NCI-H526 (cell line): ENCODE results near the gene SLC41A1.
A peak's percentile ranks its signal among the peaks of the same experiment; 100 is the strongest.

ENCODE experiments used
- DNase-seq, 2 experiments: peaks; one replicate each; lab custom pipeline; 2025; lab: John Stamatoyannopoulos, UW

SLC41A1 gene

GRCh38 chr1:205822397-205822796, 9.4 kb upstream of the SLC41A1 start:
- DNase-seq: no peak

- DNase-seq: no peak
Measured at GRCh38 chr1:205817988-205818387, 5.0 kb upstream of the SLC41A1 start.

- no peak for DNase-seq
Measured at GRCh38 chr1:205817364-205817763, 4.4 kb upstream of the SLC41A1 start.

GRCh38 chr1:205813755-205814058, 709 bp upstream of the SLC41A1 start:
- peak in 1 of 2 experiments; percentile 33 for DNase-seq

- peak in 1 of 2 experiments; percentile 42 for DNase-seq
Measured at GRCh38 chr1:205812271-205812877, 624 bp downstream of the SLC41A1 start.

DNA sequence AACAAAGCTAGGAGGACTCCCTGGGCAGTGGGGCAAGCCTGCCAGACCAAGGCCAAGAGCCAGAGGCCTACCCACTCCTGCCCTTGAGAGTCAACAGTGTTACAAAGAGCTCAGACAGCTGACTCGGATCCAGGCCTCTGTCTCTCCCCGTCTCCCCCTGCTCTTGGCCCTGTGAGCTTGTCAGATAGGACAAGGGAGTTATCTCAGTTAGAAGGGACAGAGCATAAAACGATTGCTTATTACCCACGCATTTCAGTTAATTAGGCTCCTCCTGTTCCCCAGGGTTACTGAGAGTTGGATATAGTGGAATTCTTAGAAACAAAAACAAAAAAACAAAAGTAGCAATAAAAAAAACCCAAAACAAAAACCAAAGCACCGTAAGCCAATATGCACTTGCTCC, 1.3 kb downstream of the SLC41A1 start:
- peak in 1 of 2 experiments; percentile 4 for DNase-seq

GRCh38 chr1:205810448-205811157, 2.4 kb downstream of the SLC41A1 start:
- peak in 1 of 2 experiments; percentile 28 for DNase-seq

DNA sequence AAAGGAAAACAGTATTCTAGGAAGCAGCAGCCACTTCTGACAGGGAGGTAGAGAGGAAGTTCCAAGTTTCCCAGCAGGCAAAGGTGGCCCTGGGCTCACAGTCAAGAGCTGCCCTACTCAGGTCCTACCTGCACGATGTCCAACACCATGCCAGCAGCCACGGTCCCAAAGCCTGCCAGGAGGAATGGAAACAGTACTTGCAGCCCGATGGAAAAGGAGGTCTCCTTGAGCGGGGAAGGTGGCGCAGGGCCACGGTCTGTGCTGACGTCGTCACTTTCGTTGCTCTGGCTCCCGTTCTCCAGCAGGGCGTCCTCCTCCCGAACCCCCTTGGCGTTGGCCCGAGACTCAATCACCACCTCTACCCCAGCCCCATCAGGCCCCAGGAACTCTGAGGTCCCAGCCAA, 3.1 kb downstream of the SLC41A1 start:
- no peak for DNase-seq

GRCh38 chr1:205809469-205809868, 3.5 kb downstream of the SLC41A1 start:
- DNase-seq: no peak

DNA sequence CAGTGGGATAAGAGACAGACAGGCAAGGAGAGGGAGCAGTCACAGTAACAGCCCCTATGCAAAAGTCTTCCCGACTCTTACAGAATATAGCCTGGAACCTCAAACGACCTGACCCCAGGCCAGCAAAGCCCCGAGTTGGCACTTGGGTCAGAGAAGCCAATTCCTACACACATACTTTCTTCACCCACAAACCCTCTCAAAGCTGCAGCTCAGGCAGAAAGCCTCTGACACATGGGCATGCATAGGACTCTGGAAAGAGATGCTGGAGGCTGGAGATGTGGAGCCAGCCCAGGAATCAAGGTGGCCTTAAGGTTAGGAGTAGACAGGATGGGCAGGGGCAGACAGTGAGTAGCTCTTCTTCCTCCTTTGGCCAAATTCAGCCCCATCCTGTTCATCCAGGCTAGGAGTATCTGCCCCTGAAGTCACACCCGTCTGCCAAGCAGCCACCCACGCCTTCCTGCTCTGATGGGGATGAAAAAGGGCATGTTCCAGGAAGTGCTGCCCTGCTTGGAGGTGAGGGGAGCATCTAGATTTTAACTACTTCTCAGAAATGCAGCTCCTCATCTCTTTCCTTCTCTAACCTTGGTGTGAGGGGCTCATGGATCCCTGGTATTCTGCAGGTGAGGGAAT, 7.8 kb downstream of the SLC41A1 start:
- no peak for DNase-seq

DNA sequence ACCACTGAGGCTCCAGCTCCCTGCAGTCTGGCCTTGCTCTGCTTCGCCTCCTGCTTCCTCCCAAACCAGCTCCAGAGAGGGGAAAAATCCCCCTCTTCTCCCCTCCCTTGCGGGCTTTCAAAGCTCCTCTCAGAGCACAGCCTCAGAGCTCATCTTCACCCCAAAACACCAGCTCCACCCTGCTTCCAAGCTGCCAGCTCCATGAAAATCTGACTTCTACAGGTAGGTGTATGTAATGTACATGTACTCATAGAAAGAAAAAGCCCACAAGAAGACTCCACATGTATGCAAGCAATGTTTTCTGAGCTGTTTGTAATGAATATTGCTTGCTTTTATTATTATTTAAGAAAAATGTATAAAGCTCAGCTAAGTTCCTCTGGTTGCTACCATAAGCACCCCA, 8.4 kb downstream of the SLC41A1 start:
- DNase-seq: no peak

DNA sequence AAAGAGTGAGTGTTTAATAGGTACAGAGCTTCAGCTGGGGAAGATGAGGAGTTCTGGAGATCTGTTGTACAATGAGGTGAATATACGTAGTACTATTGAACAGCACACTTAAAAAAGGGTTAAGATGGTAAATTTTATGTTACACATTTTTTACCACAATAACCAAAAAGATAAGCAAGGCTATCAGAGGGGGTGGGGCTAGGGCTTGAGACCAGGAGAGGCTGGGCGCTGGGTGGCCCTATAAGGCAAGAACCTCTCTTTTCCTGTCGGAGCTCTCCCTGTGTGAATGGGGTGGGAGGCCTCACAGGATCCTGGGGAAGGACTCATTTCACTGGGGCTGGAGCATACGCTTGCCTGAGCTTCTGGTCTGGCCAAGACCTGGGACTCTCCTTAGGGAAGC, 9.0 kb downstream of the SLC41A1 start:
- DNase-seq: no peak

DNA sequence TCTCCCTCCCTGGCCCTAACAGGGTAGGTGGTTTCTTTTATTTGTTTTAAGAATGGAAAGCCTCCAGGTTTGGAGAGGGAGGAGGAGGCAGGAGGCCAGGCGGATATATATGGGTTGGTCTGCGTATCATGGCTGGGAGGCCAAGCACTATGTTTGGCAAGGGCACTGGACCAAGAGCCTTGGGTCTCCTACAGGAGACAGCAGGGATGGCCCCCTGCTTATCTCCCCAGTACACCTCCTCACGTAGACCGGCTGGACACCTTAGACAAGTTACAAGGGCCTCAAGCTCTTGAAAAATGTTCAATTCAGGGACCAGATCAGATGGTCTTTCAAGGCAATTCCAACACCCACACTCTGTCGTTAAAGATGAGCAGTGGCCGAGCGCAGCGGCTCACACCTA, 10.9 kb downstream of the SLC41A1 start:
- DNase-seq: no peak

DNA sequence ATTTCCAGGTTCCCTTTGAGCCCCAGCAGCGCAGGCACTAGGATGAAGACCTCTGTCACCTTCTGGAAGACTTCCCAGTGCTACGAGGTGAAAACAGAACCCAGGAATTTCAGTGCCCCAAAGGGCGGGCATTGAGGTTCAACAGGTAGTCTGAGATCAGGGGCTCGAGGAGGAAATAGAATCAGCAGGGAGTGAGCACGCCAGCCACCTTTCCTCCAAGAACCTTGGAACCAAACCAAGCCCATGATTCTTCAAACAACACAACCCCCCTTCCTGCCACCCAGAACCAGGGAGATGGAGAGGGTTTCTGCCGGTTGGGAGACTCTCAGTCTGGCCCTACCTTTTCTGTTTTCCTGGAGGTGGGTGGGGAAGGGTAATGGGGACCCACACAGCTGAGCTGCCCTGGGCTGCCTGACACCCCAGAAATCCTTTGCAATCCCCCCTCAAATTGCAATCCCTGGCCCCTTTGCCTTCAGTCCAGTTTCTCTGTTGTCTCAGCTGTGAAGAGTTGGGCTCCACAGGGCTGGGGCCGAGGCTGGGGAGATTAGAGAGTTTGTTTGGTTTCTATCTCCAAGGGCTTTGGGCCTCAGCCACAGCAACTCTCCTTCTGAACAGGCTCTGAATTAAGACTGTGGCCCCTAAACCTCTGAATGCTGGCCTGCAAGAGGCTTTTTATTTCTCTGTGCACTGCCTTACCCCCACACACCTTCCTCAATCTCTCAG, 11.9 kb downstream of the SLC41A1 start:
- no peak for DNase-seq

- no peak for DNase-seq
Measured at GRCh38 chr1:205800427-205800826, 12.6 kb downstream of the SLC41A1 start.

DNA sequence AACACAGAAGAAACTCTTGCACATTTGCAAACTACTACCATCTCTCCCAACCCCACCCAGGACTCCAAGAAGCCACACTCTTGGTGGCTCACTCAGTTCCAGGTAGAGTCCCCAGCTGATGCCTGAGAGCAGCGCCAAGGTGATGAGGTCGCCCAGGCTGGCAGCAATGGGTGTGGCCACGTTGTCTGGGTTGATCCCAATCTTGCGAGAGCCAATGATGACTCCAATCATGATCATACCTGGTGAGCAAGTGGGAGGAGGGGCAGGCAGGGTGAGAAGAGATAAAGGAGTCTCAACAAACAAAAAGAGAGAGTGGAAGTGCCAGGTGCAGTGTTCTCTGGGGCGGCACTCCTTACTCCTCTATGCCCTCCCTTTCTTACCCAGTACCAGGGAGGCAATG, 14.4 kb downstream of the SLC41A1 start:
- DNase-seq: no peak

GRCh38 chr1:205797168-205797567, 15.8 kb downstream of the SLC41A1 start:
- DNase-seq: no peak

DNA sequence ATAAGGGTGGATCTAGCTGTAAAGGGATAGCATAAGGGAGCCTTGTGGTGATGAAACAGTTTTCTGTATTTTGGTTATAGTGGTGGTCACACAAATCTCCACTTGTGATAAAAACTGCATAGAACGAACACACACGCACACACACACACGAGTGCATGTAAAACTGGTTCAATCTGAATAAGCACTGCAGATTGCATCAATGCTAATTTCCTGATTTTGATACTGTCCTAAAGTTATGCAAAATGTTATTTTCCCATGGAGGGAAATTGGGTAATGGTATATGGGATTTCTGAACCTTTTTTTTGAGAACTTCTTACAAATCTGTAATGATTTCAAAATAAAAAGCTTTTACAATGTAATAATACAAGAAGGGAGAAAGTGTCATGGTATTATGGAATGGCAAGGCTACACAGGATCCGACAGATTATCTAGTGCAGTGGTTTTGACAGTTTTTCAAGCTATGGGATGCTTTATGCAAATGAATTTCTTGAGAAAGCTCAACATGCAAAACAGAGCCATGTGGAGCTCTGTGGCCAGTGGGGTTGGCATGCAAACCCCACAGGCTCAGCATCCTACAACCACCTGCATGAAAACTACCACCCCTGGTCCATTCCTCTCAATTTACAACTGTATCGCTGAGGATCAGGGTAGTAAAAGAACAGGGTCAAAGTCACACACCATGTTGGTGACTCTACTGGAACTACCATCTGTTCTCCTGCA, 18.8 kb downstream of the SLC41A1 start:
- peak; percentile 88 to 90 for DNase-seq

DNA sequence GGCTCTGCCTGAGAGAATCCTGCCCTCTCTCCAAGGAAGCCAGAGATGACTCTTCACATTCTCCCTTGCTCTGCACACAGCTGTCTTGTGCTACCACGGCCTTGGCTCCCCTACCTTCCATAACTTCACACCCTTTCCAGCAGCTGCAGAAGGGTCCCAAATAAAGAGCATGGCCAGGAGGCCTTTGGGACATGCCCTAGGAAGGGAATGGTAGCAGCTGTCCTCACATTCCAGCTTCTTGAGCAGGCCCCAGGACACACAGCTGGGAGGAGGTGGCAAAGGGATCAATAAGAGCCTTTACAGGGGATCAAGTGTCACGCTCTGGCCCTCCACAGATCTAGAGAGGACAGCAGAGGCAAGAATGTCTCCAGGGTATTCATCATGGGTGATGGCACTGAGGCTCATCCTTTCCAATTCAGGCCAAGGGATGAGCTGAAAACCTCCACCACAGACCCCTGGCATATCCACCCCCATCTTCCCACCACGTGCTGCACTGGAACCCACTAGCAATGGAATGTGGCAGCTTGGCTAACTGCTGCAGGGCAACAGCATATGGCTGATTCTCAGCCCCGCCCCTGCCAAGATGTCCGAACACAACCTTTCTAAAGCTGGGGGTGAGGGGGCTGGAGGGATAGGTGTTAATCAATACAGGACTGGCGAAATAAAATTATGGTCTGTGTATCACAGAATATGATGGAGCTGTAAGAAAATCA, 19.9 kb downstream of the SLC41A1 start:
- DNase-seq: no peak

- no peak for DNase-seq
Measured at GRCh38 chr1:205792481-205792881, 20.5 kb downstream of the SLC41A1 start.

DNA sequence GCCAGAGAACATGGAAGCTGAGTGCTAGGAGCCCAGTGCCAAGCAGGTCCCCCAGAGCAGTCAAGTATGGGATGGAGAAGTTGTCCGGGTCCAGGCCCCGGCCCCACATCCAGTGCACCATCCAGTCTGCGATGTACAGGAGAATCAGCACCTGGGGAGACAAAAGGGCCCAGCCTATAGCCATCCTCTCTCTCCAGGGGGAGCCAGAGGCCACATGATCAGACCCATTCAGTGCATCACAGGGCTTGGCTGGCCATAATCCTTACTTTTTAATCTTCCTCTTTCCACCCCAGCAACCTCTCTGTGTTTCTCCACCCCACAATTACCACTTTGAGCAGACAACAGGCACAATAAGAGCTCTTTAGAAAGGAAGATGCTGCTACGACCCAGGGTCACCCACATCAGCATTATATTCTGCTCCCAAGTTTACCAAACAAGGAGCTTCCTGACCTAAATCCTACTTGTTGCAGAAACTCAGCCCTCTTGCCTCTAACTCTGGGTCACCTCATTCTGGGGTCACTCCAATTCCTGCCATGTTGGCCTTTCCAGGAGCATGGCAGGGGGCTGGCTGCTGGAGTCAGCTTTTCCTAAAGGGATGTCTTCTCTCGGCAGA, 21.3 kb downstream of the SLC41A1 start:
- DNase-seq: peak; percentile 37 to 82
